ENCODE results near the gene ST6GALNAC4.

The ST6GALNAC4 gene

GRCh38 chr9:127929625-127929979 lies 12.8 kb upstream of the ST6GALNAC4 start:
- DNase-seq (ENCODE audit: low read depth): no peak

GRCh38 chr9:127928676-127929624 lies 12.1 kb upstream of the ST6GALNAC4 start:
- no peak for DNase-seq (ENCODE audit: low read depth)

DNA sequence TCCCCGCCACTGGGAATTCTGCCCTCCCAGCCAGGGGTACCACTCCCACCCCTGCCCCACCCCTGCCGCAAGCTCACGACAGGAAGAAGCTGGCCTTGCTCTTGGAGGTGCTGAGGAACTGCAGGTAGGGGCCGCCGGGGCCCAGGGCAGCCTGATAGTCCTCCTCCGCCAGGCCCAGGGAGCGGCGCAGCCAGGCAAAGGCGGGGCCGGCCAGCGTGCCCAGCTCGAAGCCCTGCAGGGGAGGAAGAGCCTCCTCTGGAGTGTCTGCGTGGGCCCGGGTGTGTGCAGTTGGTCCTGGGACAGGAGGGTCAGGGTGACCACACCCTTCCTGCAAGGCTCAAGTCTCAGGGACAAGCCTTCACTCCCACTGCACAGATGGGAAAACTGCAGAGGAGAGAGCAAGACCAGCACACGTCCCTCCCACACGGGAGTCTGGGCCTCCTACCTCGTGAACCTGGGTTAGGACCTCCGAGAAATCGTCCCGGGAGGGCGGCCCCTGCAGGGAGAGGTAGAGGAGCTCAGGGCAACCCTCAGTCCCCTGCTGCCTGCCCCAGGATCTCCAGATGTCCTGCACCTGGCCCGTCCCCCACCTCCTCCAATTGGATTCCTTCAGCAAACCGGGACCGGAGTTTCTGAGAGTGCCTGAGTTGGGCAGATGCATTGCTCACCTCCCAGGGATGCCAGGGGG lies 11.3 kb upstream of the ST6GALNAC4 start:
- no peak for DNase-seq (ENCODE audit: low read depth)

GRCh38 chr9:127927201-127927987 lies 10.6 kb upstream of the ST6GALNAC4 start:
- DNase-seq (ENCODE audit: low read depth): no peak

DNA sequence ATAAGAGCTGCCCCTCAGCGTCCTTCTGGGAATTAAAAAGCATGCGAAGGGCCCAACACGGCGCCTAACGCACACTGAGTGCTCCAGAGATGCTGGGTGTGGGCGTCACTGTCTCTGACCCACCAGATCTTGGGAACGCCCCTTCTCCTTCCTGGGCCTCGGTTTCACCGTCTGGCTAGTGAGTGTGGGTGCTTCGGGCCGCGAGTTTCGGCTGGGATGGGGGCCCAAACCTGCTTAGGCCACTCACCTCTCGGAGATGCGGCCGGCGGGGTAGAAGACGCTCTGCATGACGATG lies 10.0 kb upstream of the ST6GALNAC4 start:
- DNase-seq (ENCODE audit: low read depth): no peak

GRCh38 chr9:127925959-127926905 lies 9.4 kb upstream of the ST6GALNAC4 start:
- no peak for DNase-seq (ENCODE audit: low read depth)

GRCh38 chr9:127924736-127925444 lies 8.0 kb upstream of the ST6GALNAC4 start:
- DNase-seq (ENCODE audit: low read depth): no peak

- DNase-seq (ENCODE audit: low read depth): peak; percentile 95
Measured at GRCh38 chr9:127923771-127924170, 6.9 kb upstream of the ST6GALNAC4 start.

- DNase-seq (ENCODE audit: low read depth): no peak
Measured at GRCh38 chr9:127923046-127923445, 6.2 kb upstream of the ST6GALNAC4 start.

GRCh38 chr9:127921557-127922120 lies 4.8 kb upstream of the ST6GALNAC4 start:
- peak; percentile 34 for DNase-seq (ENCODE audit: low read depth)

- no peak for DNase-seq (ENCODE audit: low read depth)
Measured at GRCh38 chr9:127920794-127921193, 4.0 kb upstream of the ST6GALNAC4 start.

- peak; percentile 99 for DNase-seq (ENCODE audit: low read depth)
Measured at GRCh38 chr9:127919253-127919815, 2.5 kb upstream of the ST6GALNAC4 start.

- peak; percentile 30 for DNase-seq (ENCODE audit: low read depth)
Measured at GRCh38 chr9:127918183-127919107, 1.6 kb upstream of the ST6GALNAC4 start.

GRCh38 chr9:127917603-127918002 lies 762 bp upstream of the ST6GALNAC4 start:
- no peak for DNase-seq (ENCODE audit: low read depth)

DNA sequence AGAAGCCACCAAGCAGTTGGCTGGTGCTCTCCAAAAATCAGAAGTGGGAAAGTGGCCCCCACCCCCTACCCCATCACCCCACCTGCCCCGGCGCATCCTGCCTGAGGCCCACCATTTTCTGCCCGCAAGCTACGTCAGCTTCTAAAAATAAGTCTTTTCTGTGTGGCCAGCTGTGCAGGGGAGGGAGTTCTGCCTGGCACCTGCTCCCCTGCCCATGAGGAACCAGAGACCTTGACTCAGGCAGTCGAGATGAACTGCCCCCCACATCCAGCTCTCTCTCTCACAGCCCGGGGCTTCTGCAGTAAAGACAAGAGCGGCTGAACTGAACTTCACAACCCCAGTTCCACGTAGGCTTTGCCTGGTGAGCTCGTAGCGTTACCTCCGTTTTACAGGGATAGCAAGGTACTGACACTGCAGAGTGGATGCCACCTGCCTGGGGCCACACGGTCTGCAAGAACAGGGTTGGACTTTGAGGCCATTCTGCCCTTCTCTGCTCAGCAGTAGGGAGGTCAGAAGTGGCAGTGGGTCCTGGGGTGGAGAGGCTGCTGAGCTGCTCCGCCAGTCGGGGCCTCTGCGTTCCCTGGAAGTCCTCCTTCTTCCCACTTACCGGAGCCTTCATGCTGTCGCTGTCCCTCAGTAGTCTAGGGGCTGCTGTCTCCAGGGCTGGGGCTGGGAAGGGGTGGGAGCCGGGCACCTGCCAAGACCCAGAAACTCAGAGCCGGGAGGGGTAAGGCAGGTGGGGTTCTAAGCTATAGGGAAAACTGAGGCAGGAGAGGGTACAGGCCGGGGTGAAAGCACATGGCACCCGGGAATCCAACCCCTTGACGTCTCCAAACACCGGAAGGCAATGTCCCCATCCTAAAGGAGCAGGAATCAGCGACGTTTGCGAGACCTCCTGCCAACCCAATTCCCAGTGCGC lies 781 bp downstream of the ST6GALNAC4 start:
- DNase-seq (ENCODE audit: low read depth): no peak

DNA sequence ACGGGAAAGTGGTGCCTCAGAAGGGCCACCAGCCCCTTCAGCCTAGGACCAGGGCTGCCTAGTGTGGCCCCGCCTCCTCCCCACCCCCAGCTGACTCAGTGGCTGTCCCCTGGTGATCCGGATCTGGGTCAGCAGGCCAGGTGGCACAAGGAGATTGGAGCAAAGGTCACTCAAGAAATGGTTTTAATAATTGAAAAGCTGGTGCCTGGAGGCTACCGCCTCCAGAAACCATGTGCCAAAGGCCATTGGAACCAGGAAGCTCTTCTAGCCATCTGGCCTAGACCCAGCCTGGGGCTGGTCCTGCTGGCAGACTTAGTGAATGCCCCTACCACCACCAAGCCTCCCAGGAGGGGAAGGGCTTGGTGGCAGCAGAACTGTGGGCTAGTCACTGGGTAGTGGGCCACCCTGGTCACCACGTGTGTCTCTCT lies 1.5 kb downstream of the ST6GALNAC4 start:
- no peak for DNase-seq (ENCODE audit: low read depth)

DNA sequence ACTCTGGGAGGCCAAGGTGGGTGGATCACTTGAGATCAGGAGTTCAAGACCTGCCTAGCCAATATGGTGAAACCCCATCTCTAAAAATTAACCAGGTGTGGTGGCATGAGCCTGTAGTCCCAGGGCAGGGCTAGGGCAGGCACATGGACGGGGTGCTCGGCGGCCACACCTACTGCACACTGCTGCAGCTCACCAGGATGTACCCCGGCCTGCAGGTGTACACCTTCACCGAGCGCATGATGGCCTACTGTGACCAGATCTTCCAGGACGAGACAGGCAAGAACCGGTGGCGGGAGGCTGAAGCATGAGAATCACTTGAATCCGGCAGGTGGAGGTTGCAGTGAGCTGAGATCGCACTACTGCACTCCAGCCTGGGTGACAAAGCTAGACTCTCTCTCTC lies 3.2 kb downstream of the ST6GALNAC4 start:
- no peak for DNase-seq (ENCODE audit: low read depth)

DNA sequence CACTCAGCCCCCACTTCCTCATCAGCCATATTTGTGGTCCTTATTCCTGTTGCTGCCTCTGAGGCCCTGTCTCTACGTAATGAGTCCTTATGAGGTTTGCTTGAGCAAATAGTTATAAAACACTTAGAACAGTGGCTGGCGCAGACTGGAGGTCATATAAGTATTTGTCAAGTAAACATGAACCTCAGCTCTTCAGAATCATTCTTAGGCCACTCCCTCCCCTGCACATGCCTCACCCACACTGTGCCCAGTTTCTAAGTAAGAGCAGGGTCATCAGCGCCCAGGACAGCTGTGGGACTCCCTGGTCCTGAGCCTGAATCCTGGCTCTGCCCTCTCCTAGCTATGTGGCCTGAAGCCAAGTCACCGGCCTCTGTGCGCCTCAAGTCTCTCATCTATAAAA lies 4.0 kb downstream of the ST6GALNAC4 start:
- DNase-seq (ENCODE audit: low read depth): no peak
